ENCODE measurements around the gene SMOC2. TPM values are rescaled to one million over a fixed set of nuclear protein-coding genes. Genes with fewer than 3 reads are reported as not detected.

Gene SMOC2
- polyA plus RNA-seq, 1 experiment: not detected

DNA sequence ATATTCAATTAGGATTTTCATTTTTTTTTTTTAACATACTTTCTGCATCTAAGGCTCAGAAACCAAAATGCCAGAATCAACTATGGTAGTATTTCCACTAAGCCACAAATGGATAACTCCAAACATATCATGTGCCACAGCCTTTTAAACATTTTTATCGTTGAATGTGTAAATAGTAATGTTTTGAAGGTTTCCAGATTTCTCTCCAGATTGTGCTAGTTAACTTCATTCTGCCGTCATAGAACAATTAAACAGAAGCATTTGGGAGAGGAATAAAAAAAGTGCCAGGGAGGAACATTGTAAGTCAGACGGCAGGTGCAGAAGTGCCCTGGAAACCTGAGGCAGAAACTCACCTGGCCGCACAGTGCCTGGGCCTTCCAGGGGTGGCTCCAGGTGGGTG lies 23.6 kb downstream of the SMOC2 start:
- no peak overlapping the region for H3K27ac ChIP-seq (ENCODE audit: low read depth, low read length)
- TF ChIP-seq, protein P1, sequence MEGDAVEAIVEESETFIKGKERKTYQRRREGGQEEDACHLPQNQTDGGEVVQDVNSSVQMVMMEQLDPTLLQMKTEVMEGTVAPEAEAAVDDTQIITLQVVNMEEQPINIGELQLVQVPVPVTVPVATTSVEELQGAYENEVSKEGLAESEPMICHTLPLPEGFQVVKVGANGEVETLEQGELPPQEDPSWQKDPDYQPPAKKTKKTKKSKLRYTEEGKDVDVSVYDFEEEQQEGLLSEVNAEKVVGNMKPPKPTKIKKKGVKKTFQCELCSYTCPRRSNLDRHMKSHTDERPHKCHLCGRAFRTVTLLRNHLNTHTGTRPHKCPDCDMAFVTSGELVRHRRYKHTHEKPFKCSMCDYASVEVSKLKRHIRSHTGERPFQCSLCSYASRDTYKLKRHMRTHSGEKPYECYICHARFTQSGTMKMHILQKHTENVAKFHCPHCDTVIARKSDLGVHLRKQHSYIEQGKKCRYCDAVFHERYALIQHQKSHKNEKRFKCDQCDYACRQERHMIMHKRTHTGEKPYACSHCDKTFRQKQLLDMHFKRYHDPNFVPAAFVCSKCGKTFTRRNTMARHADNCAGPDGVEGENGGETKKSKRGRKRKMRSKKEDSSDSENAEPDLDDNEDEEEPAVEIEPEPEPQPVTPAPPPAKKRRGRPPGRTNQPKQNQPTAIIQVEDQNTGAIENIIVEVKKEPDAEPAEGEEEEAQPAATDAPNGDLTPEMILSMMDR (IDR thresholded peaks at IDR 0.05; ENCODE audit: low read depth, low read length): no peak
- ChIA-PET CTCF (no interaction called here), POLR2A (no interaction called here)
- no peak for DNase-seq (ENCODE audit: low read depth, low spot score)
- no peaks in the 10 kb centered on the region for H3K27me3 ChIP-seq (ENCODE audit: control insufficient read depth, insufficient read depth, low read length)
- H3K4me3 ChIP-seq (ENCODE audit: low read depth, low read length): no peak overlapping the region
- peaks cover 59% of the 10 kb centered on the region for H3K9me3 ChIP-seq (ENCODE audit: control insufficient read depth, insufficient read depth, low read length)

DNA sequence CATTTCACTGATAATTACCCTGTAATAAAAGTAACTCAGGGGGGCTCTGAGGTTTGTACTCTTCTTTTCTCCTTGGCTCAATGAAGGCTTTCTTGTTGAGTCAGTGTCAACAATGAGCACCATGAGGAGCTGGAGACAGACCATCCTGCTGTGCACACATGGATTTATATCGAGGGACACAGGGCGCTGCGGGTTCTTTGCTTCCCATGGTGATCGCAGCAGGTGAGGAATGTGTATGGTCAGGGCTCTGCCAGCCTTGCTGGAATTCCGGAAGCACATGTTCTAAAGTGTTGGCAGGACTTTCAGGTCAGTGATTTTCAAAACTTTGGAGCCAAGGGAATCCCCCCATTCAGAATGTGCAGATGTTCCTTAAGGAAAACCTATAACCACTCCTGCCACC lies 27.1 kb downstream of the SMOC2 start:
- no peak for DNase-seq (ENCODE audit: low read depth, low spot score)
- POLR2A ChIA-PET: no interaction called here
- no peak overlapping the region for H3K27ac ChIP-seq (ENCODE audit: low read depth, low read length)

DNA sequence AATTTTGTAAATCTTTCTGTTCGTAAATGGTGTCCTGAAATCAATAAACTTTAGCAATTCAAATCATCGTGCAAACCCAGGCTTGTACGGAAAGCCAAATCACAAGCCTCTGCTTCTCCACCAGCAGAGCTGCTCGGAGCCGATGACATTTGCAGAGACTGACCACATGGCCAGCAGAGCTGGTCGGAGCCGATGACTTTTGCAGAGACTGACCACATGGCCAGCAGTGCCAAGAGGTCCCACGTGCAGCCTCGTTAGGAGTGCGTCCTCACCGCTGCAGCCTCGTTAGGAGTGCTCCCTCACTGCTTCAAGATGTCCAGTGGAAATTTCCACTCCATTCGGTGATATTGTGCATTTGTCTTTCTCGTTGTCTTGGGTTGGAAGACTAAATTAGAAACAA lies 28.5 kb downstream of the SMOC2 start:
- peaks cover 61% of the 10 kb centered on the region for H3K9me3 ChIP-seq (ENCODE audit: control insufficient read depth, insufficient read depth, low read length)
- POLR2A ChIA-PET: no interaction called here
- no peak overlapping the region for H3K27ac ChIP-seq (ENCODE audit: low read depth, low read length)
- no peak overlapping the region for H3K4me3 ChIP-seq (ENCODE audit: low read depth, low read length)
- CTCF ChIA-PET: no interaction called here
- no peak for DNase-seq (ENCODE audit: low read depth, low spot score)
- no peaks in the 10 kb centered on the region for H3K27me3 ChIP-seq (ENCODE audit: control insufficient read depth, insufficient read depth, low read length)
- TF ChIP-seq, protein P1 (IDR thresholded peaks at IDR 0.05; ENCODE audit: low read depth, low read length): no peak

More for the DNA sequence above, 27.1 kb downstream of the SMOC2 start:
- Histone ChIP-seq H3K27me3 (ENCODE audit: control insufficient read depth, insufficient read depth, low read length) (no peaks in the 10 kb centered on the region), H3K9me3 (ENCODE audit: control insufficient read depth, insufficient read depth, low read length) (peaks cover 60% of the 10 kb centered on the region), H3K4me3 (ENCODE audit: low read depth, low read length) (no peak overlapping the region)
- TF ChIP-seq, protein P1 (IDR thresholded peaks at IDR 0.05; ENCODE audit: low read depth, low read length): no peak
- CTCF ChIA-PET: no interaction called here

DNA sequence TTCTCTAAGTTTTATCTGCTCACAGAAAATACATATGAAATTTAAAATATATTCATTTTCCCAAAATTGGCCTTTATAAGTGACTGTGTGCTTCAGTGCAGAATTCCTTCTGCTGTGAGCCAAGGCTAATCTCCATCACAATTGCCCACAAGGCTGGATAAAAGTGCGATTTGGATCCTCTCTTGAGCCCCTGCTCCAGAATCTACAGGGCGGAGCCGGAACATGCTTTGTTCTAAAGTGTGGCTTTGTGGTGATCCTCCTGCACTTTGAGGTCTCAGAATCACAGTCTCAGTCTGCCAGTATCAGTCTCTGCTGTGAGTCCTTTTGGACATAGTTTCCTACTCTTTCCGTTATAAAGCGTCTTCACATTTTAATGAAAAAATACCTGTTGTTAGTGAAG lies 28.9 kb downstream of the SMOC2 start:
- Histone ChIP-seq H3K27ac (ENCODE audit: low read depth, low read length) (no peak overlapping the region), H3K9me3 (ENCODE audit: control insufficient read depth, insufficient read depth, low read length) (peaks cover 59% of the 10 kb centered on the region), H3K4me3 (ENCODE audit: low read depth, low read length) (no peak overlapping the region), H3K27me3 (ENCODE audit: control insufficient read depth, insufficient read depth, low read length) (no peaks in the 10 kb centered on the region)
- no peak for DNase-seq (ENCODE audit: low read depth, low spot score)
- POLR2A ChIA-PET: no interaction called here
- CTCF ChIA-PET: no interaction called here
- TF ChIP-seq, protein P1 (IDR thresholded peaks at IDR 0.05; ENCODE audit: low read depth, low read length): no peak

DNA sequence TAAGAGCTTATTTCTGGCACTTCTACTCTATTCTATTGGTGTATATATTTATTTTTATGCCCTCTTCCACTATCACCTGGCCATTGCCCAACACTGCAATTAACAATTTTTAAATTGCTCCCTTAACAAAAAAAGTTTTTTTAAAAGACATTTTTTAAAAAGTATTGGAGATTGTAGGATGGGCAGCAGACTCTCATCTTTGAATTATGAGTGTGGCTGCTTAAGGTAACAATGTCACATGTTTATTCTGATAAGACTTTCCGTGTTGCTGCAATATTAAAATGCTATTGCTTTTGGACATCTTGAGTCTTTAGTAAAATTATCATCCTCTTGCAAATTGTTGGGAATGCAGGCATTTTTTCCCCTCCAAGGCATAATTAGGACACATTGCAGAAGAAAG lies 31.4 kb downstream of the SMOC2 start:
- DNase-seq (ENCODE audit: low read depth, low spot score): no peak
- Histone ChIP-seq H3K9me3 (ENCODE audit: control insufficient read depth, insufficient read depth, low read length) (peaks cover 52% of the 10 kb centered on the region), H3K4me3 (ENCODE audit: low read depth, low read length) (no peak overlapping the region), H3K27ac (ENCODE audit: low read depth, low read length) (no peak overlapping the region), H3K27me3 (ENCODE audit: control insufficient read depth, insufficient read depth, low read length) (no peaks in the 10 kb centered on the region)
- POLR2A ChIA-PET: no interaction called here
- TF ChIP-seq, protein P1 (IDR thresholded peaks at IDR 0.05; ENCODE audit: low read depth, low read length): no peak
- CTCF ChIA-PET: no interaction called here
